WERI-Rb-1 (cell line): ENCODE results near the gene APBA1.

Experiments used
- DNase-seq: peaks from one replicate; pipeline ENCODE4 v3.0.0-alpha.2; 2020
- H3K27ac ChIP-seq: fragments of 250-450 bp; sonication (Bioruptor Pico); 2 replicates; pipeline ENCODE4 v1.5.1; 2020; ENCODE audit warnings: mild to moderate bottlenecking, moderate library complexity
- H3K27me3 ChIP-seq: fragments of 250-450 bp; sonication (Bioruptor Pico); 2 replicates; pipeline ENCODE4 v1.5.1; 2021; ENCODE audit warnings: mild to moderate bottlenecking, low read depth, moderate library complexity; ENCODE audit not compliant: insufficient read depth, severe bottlenecking
- H3K36me3 ChIP-seq: fragments of 250-450 bp; sonication (Bioruptor Pico); 2 replicates; pipeline ENCODE4 v1.5.1; 2020; ENCODE audit warnings: mild to moderate bottlenecking, moderate library complexity
- H3K4me3 ChIP-seq: 2 replicates; pipeline ENCODE4 v1.5.1; 2011; ENCODE audit warnings: low read depth, mild to moderate bottlenecking, control low read depth, low read length
- H3K9me3 ChIP-seq: fragments of 250-450 bp; sonication (Bioruptor Pico); 2 replicates; pipeline ENCODE4 v1.5.1; 2021; ENCODE audit warnings: mild to moderate bottlenecking, moderate library complexity; ENCODE audit not compliant: severe bottlenecking
- CTCF ChIP-seq: IDR thresholded peaks from 2 replicates; pipeline ENCODE4 v1.5.1; 2011; ENCODE audit warnings: low read depth, mild to moderate bottlenecking, control low read depth, inconsistent platforms, low read length

Gene APBA1

DNA sequence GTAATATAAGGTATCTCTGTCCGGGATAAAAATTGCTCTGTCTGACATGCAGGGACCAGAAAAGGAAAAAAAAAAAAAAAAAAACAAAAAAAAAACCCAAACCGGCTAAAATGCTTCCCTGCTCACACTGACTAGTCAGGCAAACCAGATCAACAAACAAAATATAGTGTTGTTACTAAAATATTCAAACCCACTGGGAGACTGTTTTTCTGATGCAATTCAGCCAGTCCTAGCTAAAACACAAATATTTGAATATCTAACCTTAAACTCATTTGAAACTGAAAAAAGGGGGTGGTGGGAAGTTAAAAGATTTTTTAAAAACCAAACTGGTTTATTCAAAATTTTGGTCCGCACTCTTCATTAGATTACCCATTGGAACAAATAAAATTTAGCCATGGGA is 61.0 kb downstream of the APBA1 start:
- no peak for DNase-seq
- Histone ChIP-seq H3K27ac (no peak overlapping the region), H3K27me3 (no peaks in the 10 kb centered on the region), H3K4me3 (no peak overlapping the region), H3K9me3 (no peaks in the 10 kb centered on the region), H3K36me3 (no peaks in the 10 kb centered on the region)
- no peak for TF ChIP-seq CTCF

DNA sequence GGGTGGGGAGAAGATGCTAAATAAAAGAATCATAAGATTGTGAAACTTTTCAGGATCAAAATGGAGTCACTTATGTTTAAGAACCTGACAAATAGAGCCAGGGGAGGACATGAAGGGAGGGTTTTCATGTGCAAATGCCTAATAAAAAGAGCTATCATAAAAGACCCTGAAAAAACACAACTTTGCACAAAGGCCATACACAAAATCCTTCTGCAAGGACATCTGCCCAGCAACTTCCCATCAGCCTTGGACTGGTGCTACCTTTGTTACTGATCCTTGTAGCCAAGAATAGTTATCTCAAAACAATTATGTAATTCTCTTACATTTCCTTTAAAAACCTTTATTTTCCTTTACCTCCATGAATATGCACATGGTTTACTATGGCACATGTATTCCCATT is 63.0 kb downstream of the APBA1 start:
- Histone ChIP-seq H3K36me3 (no peaks in the 10 kb centered on the region), H3K27me3 (no peaks in the 10 kb centered on the region), H3K4me3 (no peak overlapping the region), H3K27ac (no peak overlapping the region), H3K9me3 (no peaks in the 10 kb centered on the region)
- no peak for TF ChIP-seq CTCF
- DNase-seq = no peak

GRCh38 chr9:69606089-69606488 is 66.1 kb downstream of the APBA1 start:
- H3K4me3 ChIP-seq = no peak overlapping the region
- H3K27ac ChIP-seq = no peak overlapping the region
- no peaks in the 10 kb centered on the region for H3K9me3 ChIP-seq
- no peaks in the 10 kb centered on the region for H3K36me3 ChIP-seq
- no peaks in the 10 kb centered on the region for H3K27me3 ChIP-seq
- no peak for TF ChIP-seq CTCF
- DNase-seq = no peak

DNA sequence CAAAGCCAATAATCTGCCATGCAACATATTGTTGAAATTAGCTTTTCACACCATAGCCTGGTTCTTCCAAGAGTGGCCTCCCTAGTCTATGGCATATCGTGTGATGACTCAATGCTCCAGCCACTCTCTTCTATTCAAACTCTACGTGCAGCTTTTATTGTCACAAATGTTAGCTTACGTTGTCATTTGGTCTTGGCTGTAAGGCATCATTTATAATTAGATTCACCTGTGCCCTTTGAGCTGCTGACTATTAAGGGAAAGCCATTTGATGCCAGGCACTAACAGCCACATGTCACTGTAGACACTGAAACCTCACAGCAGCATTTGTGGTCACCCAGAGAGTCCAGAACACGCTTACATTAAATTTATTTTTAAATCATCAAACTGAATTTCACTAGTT is 66.8 kb downstream of the APBA1 start:
- H3K27me3 ChIP-seq = no peaks in the 10 kb centered on the region
- no peaks in the 10 kb centered on the region for H3K9me3 ChIP-seq
- no peak overlapping the region for H3K27ac ChIP-seq
- TF ChIP-seq CTCF = no peak
- H3K4me3 ChIP-seq = no peak overlapping the region
- no peaks in the 10 kb centered on the region for H3K36me3 ChIP-seq
- DNase-seq = no peak

DNA sequence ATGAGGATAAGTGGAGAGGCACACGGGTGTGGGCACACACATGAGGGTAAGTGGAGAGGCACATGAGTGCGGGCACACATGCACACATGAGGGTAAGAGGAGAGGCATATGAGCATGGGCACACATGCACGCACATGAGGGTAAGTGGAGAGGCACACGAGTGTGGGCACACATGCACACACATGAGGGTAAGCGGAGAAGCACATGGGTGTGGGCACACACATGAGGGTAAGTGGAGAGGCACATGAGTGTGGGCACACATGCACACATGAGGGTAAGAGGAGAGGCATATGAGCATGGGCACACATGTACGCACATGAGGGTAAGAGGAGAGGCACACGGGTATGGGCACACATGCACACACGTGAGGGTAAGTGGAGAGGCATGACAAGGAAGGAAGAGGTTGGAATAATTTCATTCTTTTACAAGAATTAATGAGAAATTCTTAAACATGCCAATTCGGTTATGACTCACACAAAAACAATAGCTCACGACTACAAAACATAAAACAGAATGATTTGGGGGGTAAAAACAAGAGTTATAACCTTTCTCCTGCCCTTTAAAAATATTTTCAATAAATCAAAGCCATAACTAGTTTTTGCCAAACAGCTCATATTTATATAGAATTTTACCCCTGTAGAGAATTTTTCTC is 67.5 kb downstream of the APBA1 start:
- H3K27me3 ChIP-seq = no peaks in the 10 kb centered on the region
- H3K9me3 ChIP-seq = no peaks in the 10 kb centered on the region
- no peak overlapping the region for H3K27ac ChIP-seq
- no peak overlapping the region for H3K4me3 ChIP-seq
- H3K36me3 ChIP-seq = no peaks in the 10 kb centered on the region
- DNase-seq = no peak
- TF ChIP-seq CTCF = no peak

- Histone ChIP-seq H3K27ac (no peak overlapping the region), H3K27me3 (no peaks in the 10 kb centered on the region), H3K4me3 (no peak overlapping the region), H3K36me3 (no peaks in the 10 kb centered on the region), H3K9me3 (no peaks in the 10 kb centered on the region)
- no peak for TF ChIP-seq CTCF
- no peak for DNase-seq
Observed at GRCh38 chr9:69603656-69604055, 68.5 kb downstream of the APBA1 start.
